Breast epithelium (tissue), 3 donors: ENCODE measurements around the gene YY2.
"Not testable (repeated sequence)": the region's sequence is repeated elsewhere in the genome, so short reads cannot be mapped to it uniquely, and the experiment has no call there.

Experiments used
- POLR2A ChIP-seq: fragments of 450-650 bp; IDR thresholded peaks from one replicate; pipeline ENCODE4 v1.6.1; 2016; ENCODE audit warnings: antibody characterized with exemption, mild to moderate bottlenecking, moderate library complexity
- TF ChIP-seq, protein P1 (sequence below), 3 donors: fragments of 450-650 bp; IDR thresholded peaks; one replicate each; pipeline ENCODE4 v1.5.1; 2016 to 2017; ENCODE audit warnings: antibody characterized with exemption in 3 of 3, mild to moderate bottlenecking in 3 of 3, moderate library complexity in 3 of 3

DNA sequence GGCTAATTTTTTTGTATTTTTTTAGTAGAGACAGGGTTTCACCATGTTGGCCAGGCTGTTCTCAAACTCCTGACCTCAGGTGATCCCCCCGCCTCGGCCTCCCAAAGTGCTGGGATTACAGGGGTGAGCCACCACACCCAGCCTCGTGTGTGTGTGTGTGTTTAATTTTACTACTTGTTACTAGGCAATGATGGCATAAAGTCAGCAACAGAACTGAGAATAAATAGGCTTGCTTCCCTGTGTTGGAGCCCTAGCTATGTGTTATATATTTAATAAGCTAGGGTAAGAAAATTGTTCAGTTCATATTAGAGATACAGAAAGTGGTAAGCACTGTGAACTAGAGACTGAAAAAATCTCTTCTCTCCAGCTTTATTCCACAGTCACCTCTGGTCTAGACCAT is 18.4 kb downstream of the YY2 start:
- TF ChIP-seq, protein P1, sequence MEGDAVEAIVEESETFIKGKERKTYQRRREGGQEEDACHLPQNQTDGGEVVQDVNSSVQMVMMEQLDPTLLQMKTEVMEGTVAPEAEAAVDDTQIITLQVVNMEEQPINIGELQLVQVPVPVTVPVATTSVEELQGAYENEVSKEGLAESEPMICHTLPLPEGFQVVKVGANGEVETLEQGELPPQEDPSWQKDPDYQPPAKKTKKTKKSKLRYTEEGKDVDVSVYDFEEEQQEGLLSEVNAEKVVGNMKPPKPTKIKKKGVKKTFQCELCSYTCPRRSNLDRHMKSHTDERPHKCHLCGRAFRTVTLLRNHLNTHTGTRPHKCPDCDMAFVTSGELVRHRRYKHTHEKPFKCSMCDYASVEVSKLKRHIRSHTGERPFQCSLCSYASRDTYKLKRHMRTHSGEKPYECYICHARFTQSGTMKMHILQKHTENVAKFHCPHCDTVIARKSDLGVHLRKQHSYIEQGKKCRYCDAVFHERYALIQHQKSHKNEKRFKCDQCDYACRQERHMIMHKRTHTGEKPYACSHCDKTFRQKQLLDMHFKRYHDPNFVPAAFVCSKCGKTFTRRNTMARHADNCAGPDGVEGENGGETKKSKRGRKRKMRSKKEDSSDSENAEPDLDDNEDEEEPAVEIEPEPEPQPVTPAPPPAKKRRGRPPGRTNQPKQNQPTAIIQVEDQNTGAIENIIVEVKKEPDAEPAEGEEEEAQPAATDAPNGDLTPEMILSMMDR (IDR thresholded peaks at IDR 0.05), result not testable (repeated sequence)
- not testable (repeated sequence) for TF ChIP-seq POLR2A
